GOT3 (cell line): ENCODE results near the gene TENM3.
"Not testable (repeated sequence)": the region's sequence is repeated elsewhere in the genome, so short reads cannot be mapped to it uniquely, and the experiment has no call there.

Experiments
- DNase-seq: peaks from one replicate; lab custom pipeline; 2025; ENCODE audit warnings: mixed read lengths; lab: John Stamatoyannopoulos, UW

TENM3 gene

DNA sequence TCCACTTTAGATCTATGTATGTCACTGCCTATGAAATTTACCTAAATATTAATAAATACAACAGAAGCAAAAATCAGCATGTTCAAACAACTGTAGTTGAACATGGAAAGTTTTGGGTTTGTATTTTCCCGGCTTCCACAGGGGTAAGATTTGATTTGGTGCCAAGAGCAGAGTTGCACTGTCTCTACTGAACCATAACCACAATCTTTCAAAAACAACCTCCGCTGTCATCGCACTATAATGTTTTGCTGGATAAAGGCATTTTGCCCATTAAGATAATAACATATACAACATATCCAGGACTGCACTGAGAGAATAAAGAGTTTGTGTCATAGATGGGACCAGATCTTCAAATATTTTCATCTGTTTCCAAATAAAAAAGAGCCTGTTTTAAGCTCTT is 94.9 kb downstream of the TENM3 start:
- no peak for DNase-seq

DNA sequence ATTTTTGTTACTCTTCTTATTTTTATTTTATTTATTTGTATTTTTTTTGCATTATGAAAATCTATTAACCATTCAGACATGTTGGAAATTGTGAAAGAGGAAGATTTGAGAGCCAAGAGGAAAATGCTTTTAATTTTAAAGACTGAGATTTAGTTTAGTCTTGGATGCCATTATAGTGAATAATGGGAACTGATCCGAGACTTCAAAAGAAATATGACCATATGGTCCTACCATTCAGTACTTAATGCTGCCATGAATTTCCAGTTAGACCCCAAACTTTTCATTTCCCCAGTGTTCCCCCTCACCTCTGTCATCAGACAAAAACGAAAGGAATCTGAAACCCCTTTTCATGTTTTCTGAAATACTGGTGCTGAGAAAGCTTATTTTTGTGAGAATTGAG is 95.5 kb downstream of the TENM3 start:
- no peak for DNase-seq

GRCh38 chr4:182339221-182339641 is 96.0 kb downstream of the TENM3 start:
- DNase-seq = no peak

- no peak for DNase-seq
Observed at GRCh38 chr4:182343453-182343852, 100.3 kb downstream of the TENM3 start.

DNA sequence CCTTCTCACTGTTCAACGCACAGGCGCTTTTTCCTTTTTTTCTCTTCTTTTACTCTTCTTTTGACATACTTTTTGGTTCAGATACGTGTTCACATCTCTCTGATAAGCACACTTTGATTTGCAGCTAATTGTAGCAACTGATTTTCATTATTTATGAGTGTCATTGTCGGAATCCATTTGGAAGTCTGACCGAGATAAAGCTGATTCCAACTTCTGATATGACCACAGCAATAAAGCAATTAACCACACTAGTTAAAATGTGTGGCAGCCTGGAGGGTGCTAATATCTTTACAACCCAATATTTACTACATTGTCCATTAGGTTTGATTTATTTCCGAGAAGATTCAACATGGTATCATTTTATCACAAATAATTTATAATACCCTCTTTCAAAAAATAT is 101.8 kb downstream of the TENM3 start:
- DNase-seq = no peak

GRCh38 chr4:182346250-182346649 is 103.0 kb downstream of the TENM3 start:
- no peak for DNase-seq

DNA sequence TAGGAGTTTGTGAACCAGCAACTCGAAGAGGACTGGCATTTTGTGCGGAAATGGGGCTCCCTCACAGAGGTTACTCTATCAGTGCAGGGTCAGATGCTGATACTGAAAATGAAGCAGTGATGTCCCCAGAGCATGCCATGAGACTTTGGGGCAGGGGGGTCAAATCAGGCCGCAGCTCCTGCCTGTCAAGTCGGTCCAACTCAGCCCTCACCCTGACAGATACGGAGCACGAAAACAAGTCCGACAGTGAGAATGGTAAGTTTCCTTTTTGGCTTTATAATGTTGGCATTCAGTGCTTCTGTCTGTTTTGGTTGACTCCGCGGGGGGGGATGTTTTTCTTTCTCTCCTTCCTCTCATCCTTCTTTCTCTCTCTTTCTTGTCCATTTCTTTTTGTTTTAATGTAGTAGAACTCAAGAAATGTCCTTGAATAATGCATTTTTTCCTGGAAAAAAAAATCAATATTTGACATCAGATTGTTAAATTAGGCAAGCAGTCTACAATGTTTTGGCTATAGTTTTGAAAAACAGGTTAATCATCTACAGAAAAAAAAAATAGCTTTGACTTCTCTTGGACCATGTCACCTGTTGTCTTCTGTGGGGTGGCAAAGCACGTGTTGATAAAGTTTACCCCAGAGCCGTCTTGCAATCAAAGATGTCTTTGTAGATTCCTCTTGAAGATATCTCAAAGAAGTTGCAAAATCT is 103.6 kb downstream of the TENM3 start:
- DNase-seq = no peak

DNA sequence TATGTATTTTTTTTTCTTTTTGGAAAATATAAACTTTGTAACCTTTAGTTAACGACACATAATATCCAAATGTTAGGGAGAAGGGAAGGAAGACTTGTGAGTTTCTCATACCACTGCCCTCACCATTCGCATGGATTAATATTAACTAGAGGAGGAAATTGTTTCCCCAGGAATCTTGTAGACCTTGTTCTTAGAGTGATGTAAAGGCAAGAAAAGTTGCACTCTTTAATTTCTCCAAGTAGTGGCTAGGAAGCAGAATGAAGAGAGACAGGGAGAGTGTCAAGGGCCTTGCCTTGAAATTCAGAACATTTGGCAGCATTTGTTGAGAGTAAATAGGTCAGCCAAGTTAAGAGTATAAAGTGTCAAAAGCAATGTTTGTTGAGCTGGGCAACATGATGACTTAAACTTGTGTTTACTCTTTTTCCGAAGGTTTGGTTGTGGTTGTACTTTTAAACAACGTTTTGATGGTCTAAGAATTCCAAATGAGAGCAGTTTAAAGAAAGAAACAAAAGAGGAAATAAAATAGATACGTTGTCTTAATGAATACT is 105.7 kb downstream of the TENM3 start:
- DNase-seq = no peak

DNA sequence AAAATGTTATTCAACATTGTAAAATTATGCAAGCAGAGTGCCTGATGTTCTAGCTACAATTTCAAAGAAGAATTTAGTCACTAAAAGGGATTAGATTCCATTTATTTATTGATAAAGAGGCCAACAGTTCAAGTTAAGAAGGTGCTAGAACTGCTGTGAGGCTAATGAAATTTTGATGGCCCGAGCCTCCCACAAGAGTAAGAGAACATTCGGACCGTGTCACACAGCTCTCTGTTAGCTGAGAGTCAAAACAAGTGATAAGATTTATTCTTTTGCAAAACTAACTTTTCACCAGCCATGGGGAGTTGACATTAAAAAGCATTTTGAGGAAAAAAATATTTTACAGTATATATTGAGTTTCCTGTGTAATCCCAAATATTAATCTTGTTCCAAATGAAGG is 106.8 kb downstream of the TENM3 start:
- DNase-seq = no peak

- no peak for DNase-seq
Observed at GRCh38 chr4:182351485-182351884, 108.3 kb downstream of the TENM3 start.

GRCh38 chr4:182354106-182354505 is 110.9 kb downstream of the TENM3 start:
- DNase-seq = no peak

GRCh38 chr4:182354867-182355266 is 111.7 kb downstream of the TENM3 start:
- no peak for DNase-seq

GRCh38 chr4:182367153-182367552 is 124.0 kb downstream of the TENM3 start:
- DNase-seq = no peak

- DNase-seq = no peak
Observed at GRCh38 chr4:182369211-182369610, 126.0 kb downstream of the TENM3 start.

GRCh38 chr4:182370491-182370890 is 127.3 kb downstream of the TENM3 start:
- DNase-seq = no peak

- DNase-seq = no peak
Observed at GRCh38 chr4:182380771-182381181, 137.6 kb downstream of the TENM3 start.

DNA sequence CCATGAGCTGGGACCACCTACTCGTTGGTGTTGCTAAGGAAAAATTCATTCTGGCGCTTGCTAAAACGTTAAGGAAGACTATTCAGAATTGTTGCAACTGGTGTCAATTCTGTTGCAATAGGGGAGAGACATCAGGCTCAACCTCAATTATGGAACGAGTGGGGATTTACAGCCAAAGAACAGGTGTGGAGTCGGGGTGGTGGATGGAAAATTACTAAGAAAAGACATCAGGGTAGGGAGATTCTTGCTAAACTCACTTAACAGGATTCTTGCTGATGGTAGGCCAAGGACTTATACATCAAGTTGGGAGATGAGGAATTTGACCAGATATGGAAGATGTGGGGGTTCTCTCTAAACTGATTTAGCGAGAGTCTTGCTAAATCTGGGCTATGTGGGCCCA is 139.7 kb downstream of the TENM3 start:
- no peak for DNase-seq

- DNase-seq = no peak
Observed at GRCh38 chr4:182384631-182385091, 141.5 kb downstream of the TENM3 start.

DNA sequence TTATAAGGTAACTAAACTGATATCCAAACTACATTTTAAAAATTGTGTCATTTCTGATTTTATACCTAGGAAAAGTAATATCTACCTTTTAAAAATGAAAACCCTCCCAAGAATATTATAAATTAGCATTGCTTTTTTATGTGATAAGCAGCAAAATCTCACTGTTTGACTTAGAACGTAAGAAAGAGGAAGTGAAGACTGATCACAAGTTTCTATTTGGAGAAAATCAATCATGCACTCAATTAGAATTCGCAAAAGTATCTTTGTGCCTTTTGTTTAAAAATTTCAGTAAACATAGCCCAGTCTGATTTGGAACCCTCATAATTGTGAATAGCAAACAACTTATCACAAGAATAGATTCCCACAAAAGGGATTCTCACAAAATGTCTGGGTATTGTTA is 142.7 kb downstream of the TENM3 start:
- no peak for DNase-seq

- not testable (repeated sequence) for DNase-seq
Observed at GRCh38 chr4:182386576-182386975, 143.4 kb downstream of the TENM3 start.

- no peak for DNase-seq
Observed at GRCh38 chr4:182391111-182391684, 148.0 kb downstream of the TENM3 start.

DNA sequence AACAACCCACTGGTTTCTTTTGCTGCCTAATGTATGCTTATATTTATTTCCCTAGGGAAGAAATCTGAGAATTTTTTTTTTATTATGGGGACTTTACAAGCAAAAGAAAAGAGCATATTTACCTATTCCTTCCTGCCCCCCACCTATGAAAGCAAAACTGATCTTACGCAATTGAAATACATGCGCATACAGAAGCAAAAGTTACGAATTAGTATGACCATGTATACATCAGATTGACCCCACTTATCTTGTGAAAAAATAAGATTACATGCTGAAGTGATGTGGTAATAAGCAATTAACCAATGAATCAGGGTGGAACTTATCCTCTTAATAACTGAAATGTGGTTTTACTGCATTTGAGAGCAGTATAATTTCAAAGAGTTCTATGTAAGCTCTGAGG is 151.0 kb downstream of the TENM3 start:
- no peak for DNase-seq

GRCh38 chr4:182400081-182400480 is 156.9 kb downstream of the TENM3 start:
- DNase-seq = no peak

DNA sequence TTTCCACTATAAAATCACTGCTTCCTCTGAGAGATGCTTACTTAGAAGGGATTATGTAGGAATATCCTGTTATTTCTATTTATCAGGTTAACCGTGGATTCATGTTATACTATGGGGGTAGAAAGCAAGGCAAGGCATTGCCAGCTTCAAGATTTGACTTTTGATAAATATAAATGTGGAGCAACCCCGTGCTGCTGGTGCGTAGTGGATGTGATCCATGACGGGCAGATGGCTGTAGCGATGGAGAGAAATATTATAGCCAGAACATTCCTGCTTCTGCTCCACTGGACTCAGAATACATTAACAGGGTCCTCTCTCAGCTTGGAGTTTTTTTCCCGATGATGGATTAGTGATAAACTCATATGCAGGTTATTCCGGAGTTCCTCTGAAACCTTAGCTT is 157.6 kb downstream of the TENM3 start:
- DNase-seq = no peak
